ENCODE results near the gene MAPK8IP1.

DNA sequence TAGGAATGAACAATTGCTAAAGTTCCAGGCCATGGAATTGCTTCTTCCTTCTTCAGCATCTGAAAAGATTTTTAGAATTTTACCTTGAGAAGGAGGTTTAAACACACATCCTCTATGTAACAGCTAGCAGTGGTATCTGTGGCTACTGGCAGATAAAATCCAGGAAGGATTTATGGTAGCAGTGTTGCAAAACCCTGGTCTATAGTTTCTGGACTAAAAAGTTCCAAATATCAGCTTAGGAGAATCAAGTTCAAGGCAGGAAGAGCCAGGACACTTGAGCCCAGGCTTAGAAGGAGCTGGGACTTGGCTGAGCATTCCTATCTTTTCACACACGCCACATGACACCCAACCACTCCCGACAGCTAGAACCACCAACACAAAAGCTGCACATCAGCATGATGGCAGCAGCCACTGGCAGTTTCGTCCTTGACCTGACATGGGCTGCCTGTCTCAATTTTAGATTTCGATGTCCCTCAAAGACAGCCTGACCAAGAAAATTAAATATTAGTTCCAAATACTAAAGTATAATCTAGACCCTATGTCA lies 51.1 kb downstream of the MAPK8IP1 start:
- TF ChIP-seq, protein P1, sequence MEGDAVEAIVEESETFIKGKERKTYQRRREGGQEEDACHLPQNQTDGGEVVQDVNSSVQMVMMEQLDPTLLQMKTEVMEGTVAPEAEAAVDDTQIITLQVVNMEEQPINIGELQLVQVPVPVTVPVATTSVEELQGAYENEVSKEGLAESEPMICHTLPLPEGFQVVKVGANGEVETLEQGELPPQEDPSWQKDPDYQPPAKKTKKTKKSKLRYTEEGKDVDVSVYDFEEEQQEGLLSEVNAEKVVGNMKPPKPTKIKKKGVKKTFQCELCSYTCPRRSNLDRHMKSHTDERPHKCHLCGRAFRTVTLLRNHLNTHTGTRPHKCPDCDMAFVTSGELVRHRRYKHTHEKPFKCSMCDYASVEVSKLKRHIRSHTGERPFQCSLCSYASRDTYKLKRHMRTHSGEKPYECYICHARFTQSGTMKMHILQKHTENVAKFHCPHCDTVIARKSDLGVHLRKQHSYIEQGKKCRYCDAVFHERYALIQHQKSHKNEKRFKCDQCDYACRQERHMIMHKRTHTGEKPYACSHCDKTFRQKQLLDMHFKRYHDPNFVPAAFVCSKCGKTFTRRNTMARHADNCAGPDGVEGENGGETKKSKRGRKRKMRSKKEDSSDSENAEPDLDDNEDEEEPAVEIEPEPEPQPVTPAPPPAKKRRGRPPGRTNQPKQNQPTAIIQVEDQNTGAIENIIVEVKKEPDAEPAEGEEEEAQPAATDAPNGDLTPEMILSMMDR (IDR thresholded peaks at IDR 0.05), result no peak
- TF ChIP-seq POLR2AphosphoS5 (IDR thresholded peaks at IDR 0.05) (no peak), EP300 (IDR thresholded peaks at IDR 0.05) (no peak), POLR2A (IDR thresholded peaks at IDR 0.05) (no peak)

Measured in gastroesophageal sphincter (tissue), 3 donors.